ENCODE results near the gene CSF1R.

- no peak for TF ChIP-seq CTCF (IDR thresholded peaks at IDR 0.05; ENCODE audit: low read depth, low read length, poor library complexity, severe bottlenecking)
- no peak for TF ChIP-seq EZH2phosphoT487 (IDR thresholded peaks at IDR 0.05; ENCODE audit: borderline replicate concordance, low read length)
Measured at GRCh38 chr5:150085191-150085912, 1.0 kb downstream of the CSF1R start.

All from DOHH2 (cell line).